Measurements from ENCODE around the gene NFAM1.

The NFAM1 gene, protein sequence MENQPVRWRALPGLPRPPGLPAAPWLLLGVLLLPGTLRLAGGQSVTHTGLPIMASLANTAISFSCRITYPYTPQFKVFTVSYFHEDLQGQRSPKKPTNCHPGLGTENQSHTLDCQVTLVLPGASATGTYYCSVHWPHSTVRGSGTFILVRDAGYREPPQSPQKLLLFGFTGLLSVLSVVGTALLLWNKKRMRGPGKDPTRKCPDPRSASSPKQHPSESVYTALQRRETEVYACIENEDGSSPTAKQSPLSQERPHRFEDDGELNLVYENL

DNA sequence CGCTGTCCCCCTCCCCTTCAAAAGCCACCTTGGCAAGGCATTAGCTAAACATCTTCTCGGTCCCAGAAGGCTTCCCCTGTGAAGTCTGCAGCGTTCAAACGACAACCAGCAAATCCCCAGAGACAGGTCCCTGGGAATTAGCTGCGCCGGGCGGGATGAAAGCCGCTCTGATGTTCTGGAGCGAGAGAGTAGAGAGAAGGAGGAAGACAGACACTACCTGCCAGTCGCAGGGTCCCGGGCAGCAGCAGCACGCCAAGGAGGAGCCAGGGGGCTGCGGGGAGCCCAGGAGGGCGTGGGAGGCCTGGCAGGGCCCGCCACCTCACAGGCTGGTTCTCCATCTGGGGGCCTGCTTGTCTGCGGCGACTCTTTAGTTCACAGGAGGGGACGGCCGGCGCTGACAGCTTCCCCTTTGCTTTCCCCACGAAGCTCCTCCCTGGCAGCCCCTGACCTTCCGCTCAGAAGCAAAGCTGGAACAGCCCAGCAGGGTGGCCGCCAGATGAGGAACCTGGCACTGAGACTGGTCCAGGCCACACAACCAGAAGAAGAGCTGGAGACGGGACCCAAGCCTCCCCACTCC is at the start of gene NFAM1:
NFAM1 (minus strand) TSS at position 384 of the 577 bp plus-strand sequence; CDS start at position 338, 46 bp downstream.
- no peak for DNase-seq (ENCODE audit: low spot score)

DNA sequence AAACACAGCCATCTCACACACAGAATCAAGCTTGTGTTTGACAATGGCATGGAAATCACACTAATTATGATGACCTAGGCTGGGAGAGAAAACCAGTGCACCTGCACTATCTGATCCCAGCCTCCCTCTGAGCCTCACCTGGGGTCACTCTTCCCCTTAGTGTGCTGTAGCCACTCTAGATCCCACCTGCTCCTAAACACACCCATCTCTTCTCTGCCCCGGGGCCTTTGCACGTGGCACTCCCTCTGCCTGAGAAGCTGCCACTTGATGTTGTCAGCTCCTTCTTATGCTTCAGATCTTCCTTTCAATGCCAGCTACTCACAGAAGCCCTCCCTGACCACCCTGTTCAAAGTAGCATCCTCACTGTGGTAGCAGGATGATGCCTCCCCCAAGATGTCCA is 42.9 kb upstream of the NFAM1 start:
- DNase-seq (ENCODE audit: low spot score): no peak

DNA sequence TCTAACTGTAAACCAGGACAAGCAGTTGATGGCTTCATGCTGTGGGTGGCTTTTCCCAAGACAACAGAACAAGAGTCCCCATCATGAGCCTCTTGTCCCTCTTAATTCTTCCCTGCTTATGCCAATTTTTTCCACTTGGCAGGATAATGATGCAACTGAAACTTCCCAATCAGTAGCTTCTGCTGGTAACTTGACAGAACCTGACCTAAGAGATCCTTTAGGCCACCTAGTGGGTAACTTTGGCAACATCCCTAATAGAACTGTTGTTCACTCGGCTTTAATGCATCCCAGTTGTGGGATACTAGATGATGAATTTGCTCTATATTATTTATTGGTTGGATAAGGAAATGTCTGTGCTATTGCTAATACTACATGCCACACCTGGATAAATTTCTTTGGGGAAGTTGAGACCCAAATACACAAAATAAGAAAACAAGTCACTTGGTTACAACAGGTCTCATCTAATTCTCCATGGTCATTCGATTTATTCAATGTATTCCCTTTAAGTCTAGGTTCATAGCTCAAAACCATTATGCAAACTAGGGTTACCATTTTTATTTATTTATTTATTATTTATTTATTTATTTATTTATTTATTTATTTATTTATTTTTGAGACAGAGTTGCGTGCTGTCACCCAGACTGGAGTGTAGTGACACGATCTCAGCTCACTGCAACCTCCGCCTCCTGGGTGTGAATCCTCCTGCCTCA is 41.4 kb upstream of the NFAM1 start:
- DNase-seq (ENCODE audit: low spot score): peak; percentile 40

DNA sequence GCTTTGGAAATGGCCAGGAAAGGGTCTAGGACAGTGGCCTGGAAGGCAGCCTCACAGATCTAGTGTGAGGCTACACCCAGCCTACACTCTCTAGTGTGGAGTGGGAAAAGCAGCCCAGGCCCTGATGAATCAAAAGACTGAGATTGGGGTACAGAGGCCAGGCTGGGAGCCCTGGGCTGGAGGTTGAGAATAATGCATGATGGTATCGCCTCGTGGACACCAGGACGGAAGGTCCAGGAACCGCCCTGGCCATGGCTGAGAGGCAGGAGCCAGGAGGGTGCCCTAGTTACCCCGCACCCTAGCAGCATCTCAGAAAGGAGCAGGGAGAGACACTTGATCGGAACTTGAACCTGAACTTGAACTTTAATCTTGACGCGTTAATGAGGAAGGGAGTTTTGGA is 40.5 kb upstream of the NFAM1 start:
- no peak for DNase-seq (ENCODE audit: low spot score)

DNA sequence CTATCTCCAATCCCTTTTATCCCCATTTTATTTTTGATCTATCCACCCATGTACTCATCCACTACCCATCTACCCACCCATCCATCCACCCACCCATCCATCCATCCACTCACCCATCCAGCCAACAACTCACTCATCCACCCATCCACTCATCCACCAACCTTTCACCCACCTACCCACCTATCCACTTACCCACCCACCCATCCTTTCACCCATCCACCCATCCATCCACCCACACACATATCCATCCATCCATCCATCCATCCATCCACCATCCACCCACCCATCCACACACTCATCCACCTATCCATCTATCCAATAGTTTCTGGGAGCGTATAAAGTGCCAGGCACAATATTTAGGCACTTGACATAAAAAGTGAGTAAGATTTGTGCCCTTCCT is 39.2 kb upstream of the NFAM1 start:
- no peak for DNase-seq (ENCODE audit: low spot score)

DNA sequence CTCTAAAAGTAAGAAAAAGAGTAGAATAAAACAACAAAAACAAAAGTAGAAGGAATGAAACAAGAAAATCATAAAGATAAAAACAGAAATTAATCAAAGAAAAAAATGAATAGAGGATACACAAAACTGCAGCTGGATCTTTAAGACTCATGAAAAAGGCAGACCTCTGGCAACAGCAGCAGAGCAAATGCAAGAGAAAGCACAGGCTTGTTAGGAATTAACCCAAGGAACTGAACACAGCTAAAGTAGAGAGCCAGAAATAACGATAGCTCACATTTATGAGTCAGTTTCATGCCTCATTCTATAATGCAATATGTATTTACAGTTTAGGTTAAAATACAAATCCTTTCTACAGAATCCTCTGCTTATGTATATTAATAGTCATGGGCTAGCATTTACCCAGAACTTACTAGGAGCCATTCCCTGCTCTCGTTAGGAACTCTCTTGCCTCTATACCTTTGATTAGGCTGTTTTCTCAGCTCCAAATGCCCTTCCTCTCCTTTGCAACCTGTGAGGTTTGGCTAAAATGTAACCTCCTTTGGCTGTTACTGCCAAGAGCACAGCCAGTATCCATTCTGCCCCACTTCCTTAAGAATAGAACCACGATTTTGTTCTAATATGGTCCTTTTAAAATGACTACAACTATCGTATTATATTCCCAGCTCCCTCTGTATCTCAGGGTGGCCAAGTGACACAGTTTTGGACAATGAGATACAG is 38.3 kb upstream of the NFAM1 start:
- no peak for DNase-seq (ENCODE audit: low spot score)

DNA sequence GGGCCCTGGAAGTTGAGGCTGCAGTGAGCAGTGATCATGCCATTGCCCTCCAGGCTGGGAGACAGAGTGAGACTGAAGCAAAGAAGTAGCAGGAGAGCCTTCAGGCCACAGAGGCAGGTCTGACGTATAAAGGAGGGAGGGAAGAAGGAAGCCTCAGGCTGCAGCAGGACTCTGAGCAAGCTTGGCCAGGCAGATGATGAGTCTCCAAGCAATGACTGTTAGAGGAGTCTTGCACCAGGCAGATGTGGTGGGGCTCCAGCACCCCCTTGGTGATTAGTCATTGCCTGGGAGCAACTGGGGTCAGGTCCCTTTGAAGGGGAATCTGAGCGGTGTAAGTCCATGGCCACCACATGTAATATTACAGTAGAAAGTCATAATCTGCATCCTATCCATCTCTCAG is 36.6 kb upstream of the NFAM1 start:
- no peak for DNase-seq (ENCODE audit: low spot score)

DNA sequence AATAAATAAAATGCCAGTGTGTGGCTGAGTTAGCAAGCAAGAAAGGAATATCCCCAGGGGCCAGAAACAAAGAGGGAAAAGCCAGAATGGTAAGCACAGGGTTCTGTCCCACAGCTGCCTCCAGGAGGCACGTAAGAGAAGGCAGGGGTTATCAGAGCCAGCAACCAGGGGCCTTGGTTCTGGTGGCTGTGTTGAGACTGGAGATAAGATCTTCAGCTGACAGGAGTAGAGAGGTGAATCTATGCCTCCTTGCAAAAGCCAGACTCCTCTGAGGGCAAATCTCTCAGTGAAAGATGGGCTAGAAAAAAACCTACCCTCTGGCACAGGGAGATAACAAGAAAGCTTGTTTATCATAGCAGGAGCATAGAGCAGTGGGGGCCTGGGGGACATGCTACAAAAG is 29.8 kb upstream of the NFAM1 start:
- DNase-seq (ENCODE audit: low spot score): no peak

DNA sequence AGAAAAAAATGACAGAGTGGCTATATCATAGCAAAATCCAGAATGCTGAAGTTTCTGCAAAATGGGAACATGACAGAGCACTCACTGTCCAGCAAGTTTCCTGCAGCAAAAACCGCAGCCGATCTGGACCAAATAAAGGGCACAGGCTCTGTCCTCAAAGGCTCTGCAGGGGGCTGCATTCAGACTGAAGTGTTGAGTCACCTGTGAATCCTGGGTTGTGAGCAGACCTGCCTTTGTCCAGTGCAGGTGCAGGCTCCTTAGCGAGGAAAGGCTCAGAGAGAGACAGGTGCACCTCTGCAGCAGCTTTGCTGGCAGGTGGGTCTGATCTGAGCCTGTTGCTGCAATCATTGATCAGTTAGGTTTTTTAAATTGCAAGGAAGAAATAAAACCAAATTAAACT is 29.3 kb upstream of the NFAM1 start:
- DNase-seq (ENCODE audit: low spot score): no peak

DNA sequence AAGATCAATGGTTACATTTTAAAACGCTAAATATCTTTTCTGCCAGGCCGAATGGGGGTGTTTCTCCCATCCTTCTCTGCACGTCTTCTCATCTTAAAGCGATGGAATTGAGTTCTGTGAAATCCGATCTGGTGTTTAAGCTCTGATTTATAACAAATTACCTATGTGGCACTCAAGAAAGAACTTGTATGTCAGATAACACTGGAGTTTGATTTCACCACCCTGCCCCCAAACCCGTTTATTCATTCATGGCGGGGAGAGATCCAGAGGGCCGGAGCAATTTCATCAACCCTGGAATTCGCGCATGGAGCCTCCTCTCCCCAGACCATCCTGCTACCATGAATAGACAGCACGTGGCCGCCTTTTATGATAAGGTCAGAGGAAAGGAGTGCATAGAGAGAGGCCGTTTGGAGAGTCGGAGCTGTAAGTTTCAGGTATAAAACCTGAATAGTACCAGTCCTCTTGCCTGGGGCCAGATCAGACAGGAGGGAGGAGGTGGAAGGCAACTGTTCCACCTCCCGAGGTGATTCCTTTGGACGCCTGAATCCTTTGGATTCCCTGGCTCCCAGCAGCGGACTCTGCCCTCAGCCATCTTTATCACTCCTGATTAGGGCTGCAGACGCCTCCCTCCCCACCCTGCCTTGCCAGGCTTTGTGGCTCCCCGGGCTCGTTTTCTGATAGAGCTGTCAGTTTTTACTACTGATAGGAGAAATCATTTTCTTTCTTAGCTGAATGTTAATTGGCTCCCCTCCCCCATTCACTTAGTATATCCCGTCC is 27.3 kb upstream of the NFAM1 start:
- no peak for DNase-seq (ENCODE audit: low spot score)

DNA sequence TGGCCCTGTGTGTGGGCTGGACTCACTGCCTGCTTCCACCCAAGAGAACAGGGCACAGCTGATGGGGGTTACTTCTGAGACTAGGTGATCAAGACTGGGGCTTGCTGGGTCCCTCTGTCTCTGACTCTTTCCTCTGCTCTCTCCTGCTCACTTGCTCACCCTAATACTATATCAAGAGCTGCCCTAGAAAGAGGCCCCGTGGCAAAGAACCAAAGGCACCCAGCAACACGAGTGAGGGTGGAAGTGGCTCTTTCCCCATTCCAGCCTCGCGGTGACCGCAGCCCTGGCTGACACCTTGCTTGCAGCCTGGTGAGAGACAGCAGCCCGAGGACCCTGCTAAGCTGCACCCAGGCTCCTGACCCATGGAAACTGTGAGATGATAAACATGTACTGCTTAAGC is 20.7 kb upstream of the NFAM1 start:
- DNase-seq (ENCODE audit: low spot score): no peak

DNA sequence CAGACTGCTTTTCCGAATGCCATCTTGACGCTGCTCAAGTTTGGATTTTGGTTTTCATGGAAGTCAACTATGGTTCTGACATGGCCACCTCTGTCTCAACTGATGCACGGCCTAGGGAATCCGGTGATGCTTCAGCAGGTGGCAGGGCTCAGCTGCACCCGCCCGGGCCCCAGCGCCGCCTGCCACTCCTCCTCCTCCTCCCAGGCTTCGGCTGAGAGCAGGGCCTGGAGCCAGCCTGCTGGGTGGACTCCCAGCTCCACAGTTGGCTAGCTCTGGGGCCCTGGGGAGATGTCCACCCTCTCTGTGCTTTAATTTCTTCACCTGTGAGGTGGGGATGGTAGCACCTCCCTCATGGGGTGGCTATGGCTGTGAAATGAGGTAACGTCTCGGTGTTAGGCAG is 20.3 kb upstream of the NFAM1 start:
- no peak for DNase-seq (ENCODE audit: low spot score)

DNA sequence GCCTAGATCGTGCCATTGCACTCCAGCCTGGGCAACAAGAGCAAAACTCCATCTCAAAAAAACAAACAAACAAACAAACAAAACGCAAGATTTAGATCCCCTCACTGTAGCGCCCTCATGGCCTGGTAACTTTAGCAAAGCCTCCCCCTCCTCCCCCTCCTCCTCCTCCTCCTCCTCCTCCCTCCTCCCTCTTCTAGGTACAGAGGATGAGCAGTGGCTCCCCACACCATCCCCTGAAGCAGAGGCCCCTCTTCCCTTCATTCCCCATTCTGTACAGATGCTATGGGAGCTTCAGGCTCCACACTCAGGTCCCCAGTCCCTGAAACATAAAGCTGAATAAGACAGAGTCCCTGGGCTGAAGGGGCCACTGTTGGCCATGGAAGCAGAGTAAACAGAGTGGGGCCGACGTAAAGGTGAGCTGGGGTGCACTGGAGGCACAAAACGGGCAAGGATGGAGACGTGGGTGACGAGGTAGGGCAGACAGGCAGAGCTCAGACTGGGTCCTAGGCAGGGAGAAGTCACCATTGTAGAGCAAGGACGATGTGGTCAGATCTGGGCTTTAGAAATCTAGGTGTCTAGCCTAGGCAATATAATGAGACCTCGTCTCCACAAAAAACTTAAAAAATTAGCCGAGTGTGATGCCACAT is 19.4 kb upstream of the NFAM1 start:
- no peak for DNase-seq (ENCODE audit: low spot score)

DNA sequence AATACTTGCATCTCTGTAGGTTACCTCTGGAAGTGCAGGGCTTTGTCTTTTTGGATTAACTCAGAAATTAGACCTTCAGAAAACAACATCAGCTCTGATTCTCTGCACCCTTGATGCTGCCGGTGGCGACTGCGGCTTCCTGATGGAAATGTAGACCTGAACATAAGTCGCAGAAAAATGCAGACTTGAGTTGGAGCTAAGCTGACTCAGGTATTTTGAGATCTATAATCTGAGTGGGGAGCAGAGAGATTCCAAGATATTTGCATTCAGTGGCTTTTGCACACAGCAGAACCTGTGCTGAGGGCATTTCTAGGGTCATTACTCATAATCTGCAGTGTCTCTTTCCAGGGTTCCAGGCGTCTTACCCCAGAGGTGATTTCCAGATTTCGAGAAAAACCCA is 18.7 kb upstream of the NFAM1 start:
- no peak for DNase-seq (ENCODE audit: low spot score)

DNA sequence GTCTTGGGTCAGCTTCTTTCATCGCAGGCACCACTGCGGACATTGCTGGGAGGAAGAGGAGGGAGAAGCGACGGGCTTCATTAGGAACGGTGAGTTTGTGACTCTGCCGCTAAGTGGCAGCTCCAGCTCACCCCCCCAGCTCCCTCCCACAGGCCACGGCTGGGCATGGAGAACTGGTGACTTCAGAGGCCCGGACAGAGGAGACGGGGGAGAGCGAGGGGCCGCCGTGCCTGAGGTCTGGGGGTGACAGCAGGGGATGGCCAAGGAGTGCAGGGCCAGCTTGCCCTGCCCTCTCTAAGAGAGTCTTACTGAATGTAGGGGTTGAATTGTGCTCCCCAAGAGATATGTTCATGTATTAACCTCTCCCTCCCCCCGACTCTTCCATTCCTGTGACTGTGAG is 13.9 kb upstream of the NFAM1 start:
- DNase-seq (ENCODE audit: low spot score): no peak

DNA sequence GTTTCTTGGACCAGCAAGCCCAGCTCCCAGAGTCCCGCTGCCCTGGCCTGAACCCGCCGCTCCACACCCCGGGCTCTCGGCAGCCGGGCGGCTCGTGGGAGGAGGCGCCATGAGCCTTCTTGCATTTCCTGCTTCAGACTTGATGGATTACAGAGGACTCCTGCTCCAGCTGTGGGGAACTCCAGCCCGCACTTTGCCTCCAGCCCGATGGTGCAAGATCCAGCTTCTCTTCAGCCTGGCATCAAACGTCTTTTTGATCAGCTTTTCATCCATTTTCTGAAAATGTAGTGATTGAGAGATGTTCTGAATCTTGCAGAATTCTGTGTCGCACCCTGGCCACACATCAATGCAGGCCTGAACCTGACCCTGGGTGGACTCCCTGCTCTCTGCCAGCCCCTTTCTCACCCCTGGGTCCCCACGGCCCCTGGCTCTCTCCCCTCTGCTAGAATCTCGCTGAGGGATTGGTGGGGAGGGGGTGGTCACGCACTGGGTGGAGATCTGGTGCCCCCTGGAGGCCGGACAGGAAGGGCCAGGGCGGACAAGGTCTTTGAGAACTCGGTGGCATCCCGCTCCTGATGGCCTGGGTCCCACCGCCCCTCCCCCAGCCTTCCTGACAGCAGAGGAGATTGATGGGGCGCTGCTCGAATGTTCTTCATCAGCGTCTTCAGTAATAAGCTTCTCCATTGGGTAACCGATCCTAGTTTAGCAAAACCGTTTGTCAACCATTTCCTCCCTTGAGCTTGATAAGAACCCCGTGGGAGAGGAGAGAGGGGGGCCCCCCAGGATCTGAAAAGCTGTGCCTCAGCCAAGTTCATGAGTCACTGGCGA is 12.1 kb upstream of the NFAM1 start:
- peak; percentile 85 for DNase-seq (ENCODE audit: low spot score)

DNA sequence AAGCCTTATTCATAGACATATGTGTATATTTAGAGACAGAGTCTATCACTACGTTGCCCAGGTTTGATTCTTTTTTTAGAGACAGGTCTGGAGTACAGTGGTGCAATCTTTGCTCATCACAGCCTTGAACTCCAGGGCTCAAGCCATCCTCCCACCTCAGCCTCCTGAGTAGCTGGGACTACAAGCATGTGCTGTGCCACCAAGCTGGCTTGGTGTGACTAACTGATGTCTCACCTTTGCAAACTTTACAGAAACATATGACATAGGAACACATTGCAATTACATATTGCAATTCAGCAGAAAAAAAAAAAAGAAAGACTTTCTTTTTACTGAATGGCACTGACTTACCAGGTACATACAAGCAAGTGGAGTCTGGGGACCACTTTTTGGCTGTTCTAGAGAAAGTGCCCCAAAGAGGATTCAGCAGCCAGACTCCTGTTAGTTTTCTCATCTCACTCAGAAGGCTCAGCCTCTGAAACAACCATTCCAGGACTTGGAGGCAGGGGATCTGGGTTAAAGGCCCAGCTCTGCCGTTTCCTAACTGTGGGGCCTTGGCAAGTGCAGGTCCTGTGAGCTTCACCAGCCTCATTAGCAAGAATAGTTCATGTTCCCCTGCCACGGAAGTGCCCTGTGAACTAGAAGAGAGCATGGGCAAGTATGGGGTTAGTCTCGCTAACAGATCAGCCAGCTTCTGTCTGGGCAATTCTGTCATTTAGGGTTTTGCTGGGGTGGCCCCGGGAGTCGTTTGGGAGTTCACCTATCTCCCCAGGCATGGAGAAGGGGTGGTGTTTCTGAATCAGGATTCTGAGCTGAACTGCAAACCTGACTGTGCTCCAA is 11.3 kb upstream of the NFAM1 start:
- peak; percentile 17 for DNase-seq (ENCODE audit: low spot score)

DNA sequence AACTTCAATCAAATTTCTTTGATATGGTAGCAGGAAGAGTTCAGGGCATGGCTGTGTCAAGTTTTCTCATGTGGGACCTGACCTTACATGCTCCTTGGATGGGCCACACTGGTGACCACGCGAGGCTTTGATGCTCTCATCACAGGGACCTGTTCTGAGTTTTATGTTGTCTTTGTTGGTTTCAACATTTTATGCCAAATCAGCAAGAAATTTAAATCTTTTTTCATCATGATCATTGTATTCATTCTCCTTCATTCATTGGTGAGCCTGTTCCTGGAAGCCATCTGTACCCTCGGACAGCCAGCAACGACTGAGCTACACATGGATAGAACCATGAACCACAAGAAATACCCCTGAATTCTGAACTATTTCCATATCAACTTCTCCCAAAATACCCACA is 10.5 kb upstream of the NFAM1 start:
- no peak for DNase-seq (ENCODE audit: low spot score)

DNA sequence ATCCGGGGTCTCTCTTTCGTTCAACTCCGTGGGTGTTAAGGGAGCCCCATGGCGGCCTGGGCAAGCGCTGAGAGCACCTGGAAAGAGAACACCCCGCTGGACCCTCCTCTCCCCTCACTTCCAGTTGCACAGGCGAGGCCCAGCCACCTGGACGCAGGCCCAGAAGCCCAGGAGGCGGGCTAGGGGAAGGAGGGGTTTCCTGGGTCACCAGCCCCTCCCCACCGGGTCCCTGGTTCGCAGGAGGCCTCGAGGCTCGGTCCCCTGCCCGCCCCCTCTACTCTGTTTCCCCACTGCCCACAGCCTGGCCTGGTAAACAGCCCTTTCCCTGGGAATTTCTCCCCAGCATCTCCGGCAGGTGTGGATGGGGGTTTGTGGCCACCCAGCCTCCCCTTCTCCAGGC is 8.5 kb upstream of the NFAM1 start:
- no peak for DNase-seq (ENCODE audit: low spot score)

Data from CD4-positive, alpha-beta T cell treated with Interleukin-2 at 100 ng/mL for 4 hours (primary cell).